Kidney (tissue), 14 donors: Measurements from ENCODE around the gene ZFAND3. TPM values are rescaled to one million over a fixed set of nuclear protein-coding genes. Genes with fewer than 3 reads are reported as not detected.

ENCODE experiments used
- DNase-seq, 5 donors: peaks; one replicate each; pipeline ENCODE4 v3.0.0-alpha.2; 2013 to 2020
- FAIRE-seq: peaks from 2 replicates; lab custom pipeline; 2012; peaks lifted over from hg19 to GRCh38; lab: Jason Lieb, UNC
- H3K27ac ChIP-seq, 2 donors: one replicate each; pipeline ENCODE4 v1.7.0; 2013; ENCODE audit warnings: low read depth in 2 of 2, low read length in 2 of 2, inconsistent platforms in 1 of 2
- H3K27me3 ChIP-seq: one replicate; pipeline ENCODE4 v1.7.1; 2013; ENCODE audit warnings: low read length, inconsistent platforms; ENCODE audit not compliant: control insufficient read depth, insufficient read depth
- H3K36me3 ChIP-seq, 3 donors: one replicate each; pipeline versions ENCODE4 v1.7.0 to v1.7.1; 2013; ENCODE audit warnings: low read length in 3 of 3, control low read depth in 1 of 3, inconsistent platforms in 1 of 3; ENCODE audit not compliant: insufficient read depth in 3 of 3, control insufficient read depth in 2 of 3
- H3K4me1 ChIP-seq, 3 donors: one replicate each; pipeline versions ENCODE4 v1.7.0 to v1.7.1; 2013; ENCODE audit warnings: low read length in 3 of 3, inconsistent platforms in 1 of 3, low read depth in 1 of 3; ENCODE audit not compliant: control insufficient read depth in 2 of 3, insufficient read depth in 2 of 3
- H3K4me3 ChIP-seq, 3 donors: one replicate each; pipeline versions ENCODE4 v1.7.0 to v1.8.1; 2013; ENCODE audit warnings: low read length in 3 of 3, control low read depth in 1 of 3, inconsistent platforms in 1 of 3
- H3K9ac ChIP-seq, 3 donors: one replicate each; pipeline versions ENCODE4 v1.7.0 to v1.7.1; 2013; ENCODE audit warnings: low read length in 3 of 3, control low read depth in 1 of 3, inconsistent platforms in 1 of 3
- H3K9me3 ChIP-seq, 3 donors: one replicate each; pipeline versions ENCODE4 v1.7.0 to v1.7.1; 2013; ENCODE audit warnings: low read length in 3 of 3, control low read depth in 1 of 3, inconsistent platforms in 1 of 3; ENCODE audit not compliant: control insufficient read depth in 2 of 3, insufficient read depth in 1 of 3
- CTCF ChIP-seq: IDR thresholded peaks from 3 replicates; pipeline ENCODE4 v1.5.1; 2012; ENCODE audit warnings: mild to moderate bottlenecking, moderate library complexity, borderline replicate concordance; ENCODE audit not compliant: insufficient read depth; ENCODE audit errors: extremely low read depth
- intact Hi-C: fragments of 100-400 bp; cut with DNase I; formaldehyde crosslinking; loops from one replicate; pipeline ENCODE4 v1.11.1; 2022
- polyA plus RNA-seq: library from polyadenylated mRNA; stranded (reverse); fragments of 350-450 nt; fragmentation: Illumina TruSeq; extraction: RNeasy Lipid Tissue Mini Kit (QIAGEN cat#74804); gene quantifications from one replicate; pipeline ENCODE4 v1.2.3, GENCODE V29; 2014; ENCODE audit warnings: low read depth, low replicate concordance; ENCODE audit not compliant: insufficient read depth
- total RNA-seq: library from RNA; stranded (reverse); fragmentation: NEBNext Ultra II Directional; extraction: Animal tissue kit (Norgen Biotek cat#: 25700); gene quantifications from one replicate; pipeline ENCODE4 v1.2.1, GENCODE V29; 2021
- donor health status: control.
- donor health status: control.
- donor health status: control.
- donor health status: control.
- donor health status: control.
- donor health status: DM: yes; HTN: yes; CAD: no.
- donor health status: Normal renal cell carcinoma (clear cell type).

Gene ZFAND3
- total and polyA plus RNA-seq, 2 donors from 2014 or later, result 44.6 to 104 TPM

GRCh38 chr6:37798436-37799262 lies 20.9 kb upstream of the ZFAND3 start:
- Histone ChIP-seq H3K36me3 (no peaks in the 10 kb centered on the region), H3K4me1 (no peaks in the 10 kb centered on the region), H3K9ac (no peak overlapping the region), H3K27me3 (no peaks in the 10 kb centered on the region), H3K4me3 (no peak overlapping the region), H3K27ac (no peak overlapping the region), H3K9me3 (no peaks in the 10 kb centered on the region)
- TF ChIP-seq CTCF, result no peak
- DNase-seq, result no peak
- FAIRE-seq, result no peak
- intact Hi-C loops, result no loop called here

- no peaks in the 10 kb centered on the region for H3K9me3 ChIP-seq
- no peak for TF ChIP-seq CTCF
- no peak for FAIRE-seq
- H3K27ac ChIP-seq, result no peak overlapping the region
- H3K27me3 ChIP-seq, result no peaks in the 10 kb centered on the region
- no peak overlapping the region for H3K9ac ChIP-seq
- no peak for DNase-seq
- H3K4me3 ChIP-seq, result no peak overlapping the region
- intact Hi-C loops, result no loop called here
- H3K4me1 ChIP-seq, result no peaks in the 10 kb centered on the region
- H3K36me3 ChIP-seq, result no peaks in the 10 kb centered on the region
Measured at GRCh38 chr6:37799263-37799644, 20.3 kb upstream of the ZFAND3 start.

GRCh38 chr6:37800703-37801604 lies 18.6 kb upstream of the ZFAND3 start:
- DNase-seq (peak in 1 of 5 donors; percentile 65), FAIRE-seq (no peak)
- H3K9ac ChIP-seq, result no peak overlapping the region
- no peak overlapping the region for H3K27ac ChIP-seq
- TF ChIP-seq CTCF, result no peak
- intact Hi-C loops, result no loop called here
- no peaks in the 10 kb centered on the region for H3K27me3 ChIP-seq
- no peaks in the 10 kb centered on the region for H3K9me3 ChIP-seq
- no peaks in the 10 kb centered on the region for H3K36me3 ChIP-seq
- H3K4me3 ChIP-seq, result no peak overlapping the region
- H3K4me1 ChIP-seq, result no peaks in the 10 kb centered on the region
